GM03348 (cell line): ENCODE measurements around the gene S100A9.
"Not testable (repeated sequence)": the region's sequence is repeated elsewhere in the genome, so short reads cannot be mapped to it uniquely, and the experiment has no call there.

Experiments used
- DNase-seq: peaks from one replicate; pipeline ENCODE4 v3.0.0; 2012; ENCODE audit warnings: low spot score

Gene S100A9

DNA sequence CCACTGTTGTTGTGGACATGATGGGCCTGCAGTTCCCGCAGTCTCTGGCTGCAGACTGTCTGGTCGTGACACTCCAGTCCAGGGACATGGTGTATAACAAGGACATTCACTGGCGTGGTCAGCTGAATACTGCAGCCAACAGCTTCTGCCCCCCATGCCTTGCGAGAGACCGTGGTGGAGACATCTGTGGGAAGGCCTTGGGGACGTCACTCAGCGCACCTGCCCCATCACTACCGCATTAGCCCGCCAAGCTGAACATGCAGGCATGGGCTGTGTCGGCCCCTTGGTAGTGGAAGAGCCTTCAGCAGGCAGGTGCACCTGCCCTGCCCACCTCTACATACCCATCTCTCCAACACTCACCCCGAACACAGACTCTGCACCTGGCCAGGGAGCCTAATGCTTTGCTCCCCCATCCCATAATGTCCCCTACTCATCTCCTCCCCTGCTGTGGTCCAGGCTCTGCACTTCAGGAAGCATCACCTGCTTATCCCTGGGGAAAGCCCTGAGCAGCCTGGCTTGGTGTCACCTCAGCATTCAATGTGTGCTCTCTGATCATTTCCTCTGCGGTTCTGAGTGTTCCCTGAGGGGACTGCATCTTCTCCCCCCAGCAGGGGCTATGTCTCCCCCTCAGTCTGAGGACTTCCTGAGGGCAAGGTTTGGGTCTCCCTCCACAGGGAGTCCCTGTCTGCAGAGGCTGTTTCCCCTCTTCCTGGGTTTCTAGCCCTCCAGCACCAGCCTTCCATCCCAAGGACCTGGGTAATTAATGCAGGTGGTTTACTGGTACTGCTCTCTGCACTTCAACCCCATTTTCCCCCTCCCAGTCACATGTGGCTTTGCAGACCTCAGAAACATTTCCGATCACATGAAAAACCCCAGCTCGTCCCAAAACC is 12.2 kb upstream of the S100A9 start:
- DNase-seq: no peak

GRCh38 chr1:153346077-153346723 is 11.5 kb upstream of the S100A9 start:
- DNase-seq: no peak

GRCh38 chr1:153347049-153347448 is 10.6 kb upstream of the S100A9 start:
- not testable (repeated sequence) for DNase-seq

GRCh38 chr1:153347856-153348255 is 9.8 kb upstream of the S100A9 start:
- DNase-seq: no peak

DNA sequence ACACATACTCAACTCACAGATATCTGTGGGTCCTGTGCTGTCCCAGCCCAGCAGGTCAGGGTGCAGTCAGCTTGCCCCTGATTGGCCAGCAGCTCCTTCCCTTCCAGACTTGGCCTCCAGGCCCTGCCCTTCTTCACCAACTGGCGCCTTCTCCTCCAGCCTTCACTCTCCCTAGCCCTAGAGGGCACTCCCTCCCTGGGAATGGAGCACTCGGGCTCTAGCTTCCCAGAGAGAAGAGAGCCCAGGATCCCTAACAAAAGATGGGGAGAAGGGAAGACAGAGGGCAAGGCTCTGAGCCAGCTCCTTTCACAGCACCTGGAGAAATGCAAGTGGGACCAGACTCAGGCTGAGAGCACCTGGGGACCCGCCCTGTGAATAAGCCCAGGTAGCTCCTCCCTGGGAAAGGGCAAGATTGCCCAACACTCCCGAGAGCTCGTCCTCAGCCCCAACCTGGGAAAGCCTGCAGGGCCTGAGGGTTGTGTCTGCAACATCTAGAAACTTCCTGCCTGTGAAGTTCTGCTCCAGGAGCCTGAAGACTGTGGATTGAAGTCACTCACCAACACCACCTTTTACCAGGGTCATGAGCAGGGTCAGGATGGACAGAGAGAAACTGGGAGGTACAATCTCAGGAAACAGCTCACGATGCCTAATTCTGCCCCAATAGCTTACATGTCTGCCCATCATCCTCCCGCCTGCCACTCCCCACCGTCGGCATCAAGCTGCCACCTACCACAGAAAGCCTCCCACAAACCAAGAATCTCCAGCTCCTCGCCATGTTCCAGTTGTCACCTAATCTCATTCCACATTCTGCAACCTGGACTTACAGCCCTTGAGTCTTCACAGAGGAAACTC is 8.9 kb upstream of the S100A9 start, which contains the start of gene PGLYRP4:
TSS of gene PGLYRP4 (minus strand) at position 331 of the 852 bp plus-strand sequence. CDS start 909 bp downstream, outside the sequence.
- DNase-seq: no peak

- no peak for DNase-seq
Observed at GRCh38 chr1:153349363-153350320, 8.0 kb upstream of the S100A9 start.

GRCh38 chr1:153350321-153350957 is 7.2 kb upstream of the S100A9 start:
- DNase-seq: no peak

DNA sequence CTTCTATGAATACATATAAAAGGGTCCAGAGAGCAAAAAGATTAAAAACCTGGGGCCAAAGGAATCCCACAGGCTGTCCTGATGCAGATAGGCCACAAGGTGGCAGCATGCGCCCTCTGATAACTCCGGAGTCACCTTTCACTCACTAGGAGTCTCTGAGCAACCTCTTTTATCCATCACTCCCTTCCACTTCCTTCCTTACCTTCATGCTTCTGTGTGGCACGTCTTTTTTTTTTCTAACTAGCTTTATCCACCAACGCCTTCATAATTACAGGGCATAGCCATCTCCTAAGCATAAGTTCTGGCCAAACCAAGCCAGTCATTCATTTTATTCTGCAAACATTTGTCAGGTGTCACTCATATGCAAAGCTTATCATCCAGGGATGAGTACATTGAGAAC is 5.1 kb upstream of the S100A9 start:
- peak; percentile 90 for DNase-seq

- no peak for DNase-seq
Observed at GRCh38 chr1:153353226-153353947, 4.3 kb upstream of the S100A9 start.

DNA sequence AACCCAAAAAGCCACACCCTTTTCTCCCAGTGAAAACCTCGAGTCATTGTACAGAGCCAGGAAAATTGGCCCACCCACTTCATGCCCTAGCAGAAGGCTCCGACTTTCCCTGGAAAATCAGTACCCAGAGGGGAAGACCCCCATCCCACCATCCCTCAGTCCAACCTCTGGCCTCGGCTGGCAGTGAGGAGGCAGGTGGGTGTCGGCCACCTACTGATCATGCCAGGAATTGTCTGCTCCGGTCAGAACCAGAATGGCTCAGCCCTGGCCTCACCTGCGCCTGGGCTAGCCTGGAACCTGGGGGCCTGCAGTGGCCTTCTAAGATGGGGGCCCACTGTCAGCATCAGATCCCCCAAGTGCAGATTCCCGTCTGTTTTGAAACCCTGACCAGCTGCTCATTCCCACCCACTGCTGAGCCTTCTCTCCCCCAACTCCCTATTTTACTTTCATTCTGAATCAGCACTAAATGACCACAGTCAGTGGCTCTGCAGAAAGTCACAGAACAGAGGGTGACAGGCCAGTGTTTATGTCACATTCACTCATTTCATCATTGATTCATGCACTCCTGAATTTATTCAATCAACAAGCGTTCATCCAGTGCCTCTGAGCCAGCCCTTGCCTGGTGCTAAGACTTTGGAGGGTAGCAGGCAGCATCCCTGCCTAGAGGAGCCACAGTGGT is 3.0 kb upstream of the S100A9 start:
- no peak for DNase-seq

DNA sequence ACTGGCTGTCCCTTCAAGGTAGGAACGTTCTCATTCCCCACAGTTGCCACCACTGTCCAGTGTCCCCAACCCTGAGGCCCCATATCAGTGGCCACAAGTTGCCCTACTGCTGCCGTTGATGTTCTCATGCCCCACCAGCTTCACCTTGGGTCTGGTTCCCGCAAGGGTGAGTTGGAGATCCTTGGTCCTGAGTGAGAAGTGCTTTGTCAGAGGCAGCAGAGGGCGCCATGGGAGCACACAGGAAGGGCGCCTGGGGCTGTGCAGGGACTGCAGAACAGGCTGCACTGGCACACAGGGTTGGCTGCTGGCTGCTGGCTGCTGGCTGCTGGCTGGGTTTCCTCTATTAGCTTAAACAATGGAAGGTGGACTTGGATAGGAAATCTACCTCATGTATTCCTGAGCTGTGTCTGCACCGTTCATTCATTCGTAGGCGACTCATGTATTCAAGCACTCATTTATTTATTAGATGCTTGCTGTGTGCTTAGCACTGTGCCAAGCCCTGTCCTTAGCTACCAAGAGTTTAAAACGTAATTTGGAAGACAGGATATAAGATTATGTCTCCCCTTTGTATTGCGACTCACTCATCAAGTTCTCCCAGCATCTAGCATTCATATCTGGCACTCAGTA is 2.1 kb upstream of the S100A9 start:
- peak; percentile 73 for DNase-seq

DNA sequence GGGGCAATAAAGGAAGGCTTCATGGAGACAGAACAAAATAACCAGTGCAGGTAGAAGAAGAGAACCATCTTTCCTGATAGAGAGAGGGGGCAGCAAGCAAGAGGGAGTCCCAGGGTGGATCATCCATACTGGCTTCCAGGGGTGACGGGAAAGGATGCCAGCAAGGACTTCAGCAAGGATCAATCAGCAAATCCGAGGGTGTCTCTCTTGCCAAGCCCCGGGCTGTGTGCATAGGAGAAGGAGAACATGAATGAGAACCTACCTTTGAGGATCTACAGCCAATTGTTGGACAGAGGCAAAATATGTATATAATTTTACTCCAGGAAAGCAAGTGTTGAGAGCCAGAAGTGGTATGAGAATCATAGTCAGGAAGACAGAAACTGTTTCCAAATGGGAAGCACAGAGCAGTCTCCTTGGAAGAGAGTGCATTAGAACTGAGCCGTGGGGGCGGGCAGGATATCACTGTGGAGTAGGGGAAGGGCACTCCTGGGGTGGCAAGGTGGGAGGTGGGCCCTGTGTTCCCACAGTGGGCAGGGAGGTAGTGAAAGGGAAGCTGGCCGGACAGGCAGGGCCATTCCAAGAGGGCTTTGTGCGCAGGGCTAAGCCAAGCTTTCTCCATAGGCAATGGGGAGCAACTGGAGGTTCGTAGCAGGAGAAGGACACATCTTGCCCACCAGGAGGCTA is 1.1 kb upstream of the S100A9 start:
- DNase-seq: no peak

GRCh38 chr1:153357076-153357852 is 390 bp upstream of the S100A9 start:
- DNase-seq: no peak

DNA sequence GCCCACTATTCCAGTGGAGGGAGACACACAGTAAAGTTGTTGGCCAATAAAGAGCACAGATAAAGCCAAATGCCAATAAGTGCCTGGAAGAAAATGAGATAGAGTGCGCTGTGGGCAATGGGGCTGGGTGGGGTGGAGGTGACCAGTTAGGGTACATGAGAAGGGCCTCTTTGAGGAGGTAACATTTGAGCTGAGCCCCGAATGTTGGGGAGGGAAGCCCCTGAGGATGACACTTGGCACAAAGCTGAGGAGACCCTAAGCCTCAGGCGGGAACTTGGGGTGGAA is 979 bp downstream of the S100A9 start:
- DNase-seq: no peak

- DNase-seq: no peak
Observed at GRCh38 chr1:153359241-153359640, 1.6 kb downstream of the S100A9 start.

- no peak for DNase-seq
Observed at GRCh38 chr1:153360190-153360589, 2.5 kb downstream of the S100A9 start.

- no peak for DNase-seq
Observed at GRCh38 chr1:153360592-153361479, 3.2 kb downstream of the S100A9 start.
